Left lung (tissue), 10 donors: ENCODE measurements around the gene DBNDD1. TPM values are rescaled to one million over a fixed set of nuclear protein-coding genes. Genes with fewer than 3 reads are reported as not detected.

Experiments
- ATAC-seq: fragments of 200-7000 bp; cut with Tn5 transposase; one replicate; pipeline ENCODE4 v1.9.1; 2020; ENCODE audit warnings: moderate library complexity
- DNase-seq, 4 donors: peaks; one replicate each; pipeline ENCODE4 v3.0.0-alpha.2; 2013 to 2020
- H3K27ac ChIP-seq, 2 donors: fragments of 200-600 bp; sonication (generic) in 1 of 2; one replicate each; pipeline versions ENCODE4 v1.5.0 to v1.8.0; 2020 to 2021
- H3K27me3 ChIP-seq, 2 donors: fragments of 200-600 bp; sonication (generic) in 1 of 2; one replicate each; pipeline versions ENCODE4 v1.5.0 to v1.8.0; 2020 to 2021
- H3K36me3 ChIP-seq, 2 donors: fragments of 200-600 bp; sonication (generic) in 1 of 2; one replicate each; pipeline versions ENCODE4 v1.5.0 to v1.8.0; 2020 to 2021
- H3K4me1 ChIP-seq, 2 donors: fragments of 200-600 bp; one replicate each; pipeline ENCODE4 v1.8.0; 2021
- H3K4me3 ChIP-seq, 2 donors: fragments of 200-600 bp; sonication (generic) in 1 of 2; one replicate each; pipeline versions ENCODE4 v1.5.0 to v1.8.0; 2020 to 2021; ENCODE audit warnings: mild to moderate bottlenecking in 1 of 2
- H3K9me3 ChIP-seq, 2 donors: fragments of 200-600 bp; sonication (generic) in 1 of 2; one replicate each; pipeline versions ENCODE4 v1.5.0 to v1.8.0; 2020 to 2021
- intact Hi-C, 2 donors: fragments of 100-400 bp; cut with DNase I; formaldehyde crosslinking; loops; one replicate each; pipeline versions ENCODE4 v1.11.2 to v1.14.2; 2022
- polyA plus RNA-seq, 6 donors: library from polyadenylated mRNA; unstranded; fragments of 120-200 nt; gene quantifications; one replicate each; pipeline ENCODE4 v1.2.1, GENCODE V29; 2013; ENCODE audit not compliant: insufficient read length in 6 of 6
- total RNA-seq, 2 donors: library from RNA; stranded (reverse); fragmentation: NEBNext Ultra II Directional; extraction: Animal tissue kit (Norgen Biotek cat#: 25700); gene quantifications; one replicate each; pipeline ENCODE4 v1.2.1, GENCODE V29; 2021
- TF ChIP-seq, protein P1 (sequence below), 2 donors: fragments of 200-600 bp; sonication (generic) in 1 of 2; IDR thresholded peaks; one replicate each; pipeline versions ENCODE4 v1.5.0 to v1.8.0; 2021; ENCODE audit warnings: antibody characterized with exemption in 2 of 2
- donor health status: DM: no; HTN: yes; CAD: no.
- donor health status: DM: no; HTN: no; CAD: no.

Gene DBNDD1
- total and polyA plus RNA-seq, 8 donors, result 6.4 to 20.6 (median 7.8) TPM

DNA sequence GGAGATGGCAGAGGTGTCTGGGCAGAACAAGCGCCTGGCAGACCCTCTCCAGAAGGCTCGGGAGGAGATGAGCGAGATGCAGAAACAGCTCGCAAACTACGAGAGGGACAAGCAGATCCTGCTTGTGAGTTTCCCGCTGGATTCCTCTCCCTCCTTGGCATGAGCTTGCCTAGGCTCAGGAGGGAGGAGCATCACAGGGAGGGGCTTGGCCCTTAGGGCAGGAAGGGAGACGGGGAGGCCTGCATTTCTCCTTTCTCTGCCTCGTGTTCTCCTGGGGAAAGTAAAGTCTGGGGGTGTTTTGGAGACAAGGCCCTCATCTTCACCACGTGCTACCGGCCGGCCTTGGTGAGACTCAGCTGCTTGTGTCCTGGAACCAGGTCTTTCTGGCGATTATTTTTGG is 18.0 kb upstream of the DBNDD1 start:
- intact Hi-C loops, result no loop called here
- ATAC-seq (no peak), DNase-seq (peak in 1 of 4 donors; percentile 53)
- H3K9me3 ChIP-seq, result no peaks in the 10 kb centered on the region
- peaks cover 0 to 86% of the 10 kb centered on the region in 2 donors for H3K36me3 ChIP-seq
- H3K27ac ChIP-seq, result no peak overlapping the region
- TF ChIP-seq, protein P1, sequence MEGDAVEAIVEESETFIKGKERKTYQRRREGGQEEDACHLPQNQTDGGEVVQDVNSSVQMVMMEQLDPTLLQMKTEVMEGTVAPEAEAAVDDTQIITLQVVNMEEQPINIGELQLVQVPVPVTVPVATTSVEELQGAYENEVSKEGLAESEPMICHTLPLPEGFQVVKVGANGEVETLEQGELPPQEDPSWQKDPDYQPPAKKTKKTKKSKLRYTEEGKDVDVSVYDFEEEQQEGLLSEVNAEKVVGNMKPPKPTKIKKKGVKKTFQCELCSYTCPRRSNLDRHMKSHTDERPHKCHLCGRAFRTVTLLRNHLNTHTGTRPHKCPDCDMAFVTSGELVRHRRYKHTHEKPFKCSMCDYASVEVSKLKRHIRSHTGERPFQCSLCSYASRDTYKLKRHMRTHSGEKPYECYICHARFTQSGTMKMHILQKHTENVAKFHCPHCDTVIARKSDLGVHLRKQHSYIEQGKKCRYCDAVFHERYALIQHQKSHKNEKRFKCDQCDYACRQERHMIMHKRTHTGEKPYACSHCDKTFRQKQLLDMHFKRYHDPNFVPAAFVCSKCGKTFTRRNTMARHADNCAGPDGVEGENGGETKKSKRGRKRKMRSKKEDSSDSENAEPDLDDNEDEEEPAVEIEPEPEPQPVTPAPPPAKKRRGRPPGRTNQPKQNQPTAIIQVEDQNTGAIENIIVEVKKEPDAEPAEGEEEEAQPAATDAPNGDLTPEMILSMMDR (IDR thresholded peaks at IDR 0.05), result no peak
- H3K27me3 ChIP-seq, result no peaks in the 10 kb centered on the region
- no peaks in the 10 kb centered on the region for H3K4me1 ChIP-seq
- no peak overlapping the region for H3K4me3 ChIP-seq

DNA sequence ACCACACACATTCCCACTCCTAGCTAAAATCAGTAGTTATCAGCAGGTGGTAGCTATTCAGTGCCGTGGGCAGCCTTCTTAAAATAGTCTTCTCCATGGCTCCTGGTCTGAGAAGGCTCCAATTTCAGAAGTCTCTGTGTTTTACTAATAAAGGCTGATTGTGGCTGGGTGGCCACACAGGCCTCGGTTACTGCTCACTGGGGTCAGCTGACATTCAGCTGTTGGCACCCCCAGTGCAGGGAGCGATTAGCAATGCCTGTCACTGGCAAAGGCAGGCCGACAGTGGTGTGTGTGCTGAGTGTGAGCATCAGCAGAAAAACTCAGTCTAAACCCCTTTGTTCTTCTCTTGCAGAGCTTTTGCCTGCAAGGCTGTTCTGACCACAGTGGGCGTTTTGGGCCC is 16.6 kb upstream of the DBNDD1 start:
- Histone ChIP-seq H3K9me3 (no peaks in the 10 kb centered on the region), H3K27ac (no peak overlapping the region), H3K4me3 (no peak overlapping the region), H3K27me3 (no peaks in the 10 kb centered on the region), H3K36me3 (peaks cover 0 to 81% of the 10 kb centered on the region in 2 donors), H3K4me1 (no peaks in the 10 kb centered on the region)
- intact Hi-C loops, result no loop called here
- ATAC-seq (no peak), DNase-seq (peak in 1 of 4 donors; percentile 40)
- TF ChIP-seq, protein P1 (IDR thresholded peaks at IDR 0.05), result no peak

DNA sequence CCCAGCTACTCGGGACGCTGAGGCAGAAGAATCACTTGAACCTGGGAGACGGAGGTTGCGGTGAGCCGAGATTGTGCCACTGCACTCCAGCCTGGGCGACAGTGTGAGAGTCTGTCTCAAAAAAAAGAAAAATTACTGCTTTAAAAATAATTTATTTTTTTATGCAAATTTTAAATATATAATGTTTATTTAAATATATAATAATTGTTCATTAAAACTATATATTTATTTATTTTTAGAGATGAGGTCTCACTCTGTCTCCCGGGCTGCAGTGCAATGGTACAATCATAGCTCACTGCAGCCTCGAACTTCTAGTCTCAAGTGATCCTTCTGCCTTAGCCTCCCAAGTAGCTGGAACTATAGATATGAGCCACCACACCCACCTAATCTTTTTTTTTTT is 15.2 kb upstream of the DBNDD1 start:
- ATAC-seq (no peak), DNase-seq (no peak)
- peaks cover 0 to 67% of the 10 kb centered on the region in 2 donors for H3K36me3 ChIP-seq
- TF ChIP-seq, protein P1 (IDR thresholded peaks at IDR 0.05), result no peak
- H3K9me3 ChIP-seq, result no peaks in the 10 kb centered on the region
- H3K27me3 ChIP-seq, result no peaks in the 10 kb centered on the region
- no peak overlapping the region for H3K4me3 ChIP-seq
- H3K27ac ChIP-seq, result no peak overlapping the region
- intact Hi-C loops, result no loop called here
- H3K4me1 ChIP-seq, result no peaks in the 10 kb centered on the region

DNA sequence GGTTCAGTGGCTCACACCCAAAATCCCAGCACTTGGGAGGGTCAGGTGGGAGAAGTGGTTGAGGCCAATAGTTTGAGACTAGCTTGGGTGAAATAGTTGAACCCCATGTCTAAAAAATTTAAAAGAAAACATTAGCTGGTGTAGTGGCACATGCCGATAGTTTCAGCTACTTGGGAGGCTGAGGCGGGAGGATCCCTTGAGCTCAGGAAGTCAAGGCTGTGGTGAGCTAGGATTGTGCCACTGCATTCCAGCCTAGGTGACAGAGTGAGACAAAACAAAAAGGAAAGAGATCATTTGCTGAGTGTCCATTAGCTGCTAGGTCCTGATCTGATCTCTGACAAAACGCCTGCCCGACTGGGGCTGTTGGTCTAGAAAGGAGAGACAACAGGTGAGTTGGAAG is 14.1 kb upstream of the DBNDD1 start:
- intact Hi-C loops, result no loop called here
- no peaks in the 10 kb centered on the region for H3K9me3 ChIP-seq
- no peak overlapping the region for H3K27ac ChIP-seq
- no peaks in the 10 kb centered on the region for H3K4me1 ChIP-seq
- DNase-seq, result no peak
- TF ChIP-seq, protein P1 (IDR thresholded peaks at IDR 0.05), result no peak
- no peaks in the 10 kb centered on the region for H3K27me3 ChIP-seq
- no peak overlapping the region for H3K4me3 ChIP-seq
- no peak for ATAC-seq
- H3K36me3 ChIP-seq, result peaks cover 0 to 61% of the 10 kb centered on the region in 2 donors

DNA sequence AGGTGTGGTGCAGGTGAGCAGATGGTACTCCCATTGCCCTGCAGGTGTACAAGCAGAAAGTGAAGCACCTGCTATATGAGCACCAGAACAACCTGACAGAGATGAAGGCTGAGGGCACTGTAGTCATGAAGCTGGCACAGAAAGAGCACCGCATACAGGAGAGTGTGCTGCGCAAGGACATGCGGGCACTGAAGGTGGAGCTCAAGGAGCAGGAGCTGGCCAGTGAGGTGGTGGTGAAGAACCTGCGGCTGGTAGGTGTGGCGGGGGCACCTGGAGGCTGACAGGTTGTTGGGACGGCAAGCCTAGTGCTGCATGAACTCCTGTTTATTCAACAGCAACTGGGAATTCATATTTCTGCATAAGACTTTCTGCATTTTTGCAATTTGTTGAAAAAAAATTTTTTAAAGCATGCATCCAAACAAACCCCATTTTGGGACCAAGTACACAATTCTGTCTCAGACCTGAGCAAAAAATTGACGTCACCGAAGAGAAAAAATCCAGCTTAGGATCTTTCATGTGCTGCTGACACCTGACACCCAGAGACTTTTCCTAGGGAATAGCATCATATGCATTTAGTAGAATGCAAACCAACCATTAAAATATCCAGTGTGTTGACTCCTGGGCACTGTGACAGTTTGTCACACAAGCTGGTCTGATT is 13.5 kb upstream of the DBNDD1 start:
- no peak for ATAC-seq
- Histone ChIP-seq H3K36me3 (peaks cover 0 to 56% of the 10 kb centered on the region in 2 donors), H3K9me3 (no peaks in the 10 kb centered on the region), H3K4me3 (no peak overlapping the region), H3K4me1 (no peaks in the 10 kb centered on the region), H3K27ac (no peak overlapping the region), H3K27me3 (no peaks in the 10 kb centered on the region)
- TF ChIP-seq, protein P1 (IDR thresholded peaks at IDR 0.05), result no peak
- peak in 1 of 4 donors; percentile 34 for DNase-seq
- intact Hi-C loops, result no loop called here
